ENCODE data around the gene FAM90A26.
"Not testable (repeated sequence)": the region's sequence is repeated elsewhere in the genome, so short reads cannot be mapped to it uniquely, and the experiment has no call there.

Gene FAM90A26

GRCh38 chr4:9169791-9170459 is at the start of gene FAM90A26:
Gene FAM90A26 (plus strand): TSS chr4:9170409. CDS start chr4:9173173, 2,764 bp downstream.
- DNase-seq (ENCODE audit: low read depth in 1 of 2, low spot score in 1 of 2) = not testable (repeated sequence)

GRCh38 chr4:9122711-9123110 is 47.5 kb upstream of the FAM90A26 start:
- DNase-seq (ENCODE audit: low read depth in 1 of 2, low spot score in 1 of 2) = not testable (repeated sequence)

GRCh38 chr4:9123572-9124007 is 46.6 kb upstream of the FAM90A26 start:
- not testable (repeated sequence) for DNase-seq (ENCODE audit: low read depth in 1 of 2, low spot score in 1 of 2)

- DNase-seq (ENCODE audit: low read depth in 1 of 2, low spot score in 1 of 2) = not testable (repeated sequence)
Observed at GRCh38 chr4:9125601-9126161, 44.5 kb upstream of the FAM90A26 start.

GRCh38 chr4:9131420-9131819 is 38.8 kb upstream of the FAM90A26 start:
- DNase-seq (ENCODE audit: low read depth in 1 of 2, low spot score in 1 of 2) = not testable (repeated sequence)

- DNase-seq (ENCODE audit: low read depth in 1 of 2, low spot score in 1 of 2) = not testable (repeated sequence)
Observed at GRCh38 chr4:9132849-9133248, 37.4 kb upstream of the FAM90A26 start.

GRCh38 chr4:9134011-9134410 is 36.2 kb upstream of the FAM90A26 start:
- not testable (repeated sequence) for DNase-seq (ENCODE audit: low read depth in 1 of 2, low spot score in 1 of 2)

GRCh38 chr4:9134556-9134955 is 35.7 kb upstream of the FAM90A26 start:
- DNase-seq (ENCODE audit: low read depth in 1 of 2, low spot score in 1 of 2) = not testable (repeated sequence)

- DNase-seq (ENCODE audit: low read depth in 1 of 2, low spot score in 1 of 2) = not testable (repeated sequence)
Observed at GRCh38 chr4:9141050-9141449, 29.2 kb upstream of the FAM90A26 start.

- not testable (repeated sequence) for DNase-seq (ENCODE audit: low read depth in 1 of 2, low spot score in 1 of 2)
Observed at GRCh38 chr4:9142786-9143185, 27.4 kb upstream of the FAM90A26 start.

GRCh38 chr4:9143421-9144080 is 26.7 kb upstream of the FAM90A26 start:
- DNase-seq (ENCODE audit: low read depth in 1 of 2, low spot score in 1 of 2) = no peak

GRCh38 chr4:9146967-9147366 is 23.2 kb upstream of the FAM90A26 start:
- no peak for DNase-seq (ENCODE audit: low read depth in 1 of 2, low spot score in 1 of 2)

- not testable (repeated sequence) for DNase-seq (ENCODE audit: low read depth in 1 of 2, low spot score in 1 of 2)
Observed at GRCh38 chr4:9147368-9147767, 22.8 kb upstream of the FAM90A26 start.

- not testable (repeated sequence) for DNase-seq (ENCODE audit: low read depth in 1 of 2, low spot score in 1 of 2)
Observed at GRCh38 chr4:9148611-9149409, 21.4 kb upstream of the FAM90A26 start.

- DNase-seq (ENCODE audit: low read depth in 1 of 2, low spot score in 1 of 2) = not testable (repeated sequence)
Observed at GRCh38 chr4:9151809-9152179, 18.4 kb upstream of the FAM90A26 start.

- DNase-seq (ENCODE audit: low read depth in 1 of 2, low spot score in 1 of 2) = peak; percentile 89 to 95
Observed at GRCh38 chr4:9152180-9153007, 17.8 kb upstream of the FAM90A26 start.

GRCh38 chr4:9153008-9153570 is 17.1 kb upstream of the FAM90A26 start:
- peak; percentile 94 to 96 for DNase-seq (ENCODE audit: low read depth in 1 of 2, low spot score in 1 of 2)

GRCh38 chr4:9153571-9154157 is 16.5 kb upstream of the FAM90A26 start:
- not testable (repeated sequence) for DNase-seq (ENCODE audit: low read depth in 1 of 2, low spot score in 1 of 2)

GRCh38 chr4:9155101-9155886 is 14.9 kb upstream of the FAM90A26 start:
- DNase-seq (ENCODE audit: low read depth in 1 of 2, low spot score in 1 of 2) = not testable (repeated sequence)
